ENCODE data around the gene HSD3B1.
"Not testable (repeated sequence)": the region's sequence is repeated elsewhere in the genome, so short reads cannot be mapped to it uniquely, and the experiment has no call there.

The HSD3B1 gene

GRCh38 chr1:119492763-119493162, 14.2 kb upstream of the HSD3B1 start:
- DNase-seq: no peak

DNA sequence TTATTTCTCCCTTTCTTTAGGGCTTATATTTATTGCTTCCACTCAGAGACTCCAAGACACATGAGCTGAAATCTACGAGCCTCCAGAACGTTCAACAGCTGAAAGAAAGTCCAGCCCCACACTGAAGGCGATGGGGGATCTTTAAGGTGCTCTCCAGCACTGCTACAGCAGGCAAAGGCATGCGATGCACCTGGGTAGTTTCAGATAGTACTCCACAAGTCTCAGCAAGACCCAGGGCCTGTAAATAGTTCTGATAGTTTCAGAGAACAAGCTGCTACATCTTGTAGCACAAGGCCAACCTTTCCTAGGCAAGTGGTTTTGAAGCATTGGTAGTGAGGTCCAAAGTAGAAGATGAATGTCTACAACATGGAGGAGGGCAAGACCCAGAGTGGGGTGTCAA, 2.2 kb upstream of the HSD3B1 start:
- DNase-seq: no peak

DNA sequence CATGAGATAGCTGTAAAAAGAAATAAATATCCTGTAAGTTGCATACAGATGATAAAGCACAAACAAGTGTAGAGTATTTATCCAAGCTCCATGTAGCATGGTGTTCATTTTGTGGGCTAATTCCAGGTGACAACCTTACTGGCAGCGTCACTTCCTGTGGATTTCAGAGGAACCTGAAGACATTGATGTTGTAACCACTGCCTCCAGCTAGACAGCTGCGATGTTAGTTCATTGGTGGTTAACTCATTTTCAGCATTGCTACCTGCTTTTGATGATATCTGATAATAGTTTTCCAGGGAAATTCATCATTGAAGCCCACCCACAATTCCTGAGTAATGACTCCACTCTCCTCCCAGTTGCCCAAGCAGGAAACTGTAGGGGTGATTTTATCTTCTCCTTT, 3.0 kb downstream of the HSD3B1 start:
- no peak for DNase-seq

DNA sequence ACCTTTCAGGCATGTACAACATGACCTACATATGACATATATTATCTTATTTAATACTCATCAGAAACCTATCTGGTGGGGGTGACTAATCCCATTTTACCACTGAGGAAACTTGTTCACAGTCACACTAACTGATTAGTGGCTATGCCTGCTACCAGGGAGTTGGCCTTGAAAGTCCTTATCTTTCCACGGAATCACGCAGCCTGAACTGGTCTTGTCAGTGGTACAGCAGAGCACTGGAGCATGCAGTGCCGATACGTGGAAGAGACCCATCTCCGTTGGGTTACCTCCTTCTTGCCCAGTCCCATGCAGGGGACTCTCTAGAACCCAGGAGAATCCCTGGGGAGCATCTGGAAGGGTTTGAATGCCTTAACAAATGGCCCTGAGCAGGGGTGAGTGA, 8.2 kb downstream of the HSD3B1 start:
- DNase-seq: no peak

GRCh38 chr1:119516247-119516646, 9.2 kb downstream of the HSD3B1 start:
- DNase-seq: no peak

DNA sequence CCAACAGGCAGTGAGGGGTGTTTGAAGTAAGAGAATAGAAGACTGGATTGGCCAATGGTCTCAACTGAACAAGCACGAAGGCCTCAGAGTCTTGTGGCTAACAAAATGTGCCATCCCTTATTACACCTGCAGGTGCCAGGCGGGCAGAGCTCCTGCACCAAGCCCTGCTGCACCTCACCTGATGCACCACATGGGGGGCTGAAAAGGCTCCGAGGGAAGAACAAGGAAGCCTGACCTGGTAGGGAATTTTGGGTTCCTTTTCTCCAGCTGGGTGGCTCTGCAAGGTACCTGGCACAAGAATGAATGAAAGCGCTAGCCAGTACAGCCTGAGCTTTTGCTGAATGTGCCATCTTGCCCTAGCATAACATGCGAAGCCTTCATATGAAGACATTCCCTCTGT, 9.7 kb downstream of the HSD3B1 start:
- no peak for DNase-seq

DNA sequence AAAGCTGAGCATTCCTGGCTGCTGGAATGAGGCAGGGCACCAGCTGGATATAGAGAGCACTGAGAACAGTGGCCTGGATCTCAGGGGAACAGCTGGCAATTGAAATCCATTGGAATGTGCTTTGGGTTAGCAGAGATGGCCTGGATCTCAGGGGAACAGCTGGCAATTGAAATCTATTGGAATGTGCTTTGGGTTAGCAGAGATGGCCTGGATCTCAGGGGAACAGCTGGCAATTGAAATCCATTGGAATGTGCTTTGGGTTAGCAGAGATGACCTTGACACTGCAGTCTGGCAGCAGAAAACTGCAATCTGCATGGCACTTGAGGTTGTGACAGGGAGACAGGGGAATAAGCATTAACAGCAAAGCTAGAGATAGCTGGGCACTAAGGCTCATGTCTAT, 10.7 kb downstream of the HSD3B1 start:
- DNase-seq: not testable (repeated sequence)

DNA sequence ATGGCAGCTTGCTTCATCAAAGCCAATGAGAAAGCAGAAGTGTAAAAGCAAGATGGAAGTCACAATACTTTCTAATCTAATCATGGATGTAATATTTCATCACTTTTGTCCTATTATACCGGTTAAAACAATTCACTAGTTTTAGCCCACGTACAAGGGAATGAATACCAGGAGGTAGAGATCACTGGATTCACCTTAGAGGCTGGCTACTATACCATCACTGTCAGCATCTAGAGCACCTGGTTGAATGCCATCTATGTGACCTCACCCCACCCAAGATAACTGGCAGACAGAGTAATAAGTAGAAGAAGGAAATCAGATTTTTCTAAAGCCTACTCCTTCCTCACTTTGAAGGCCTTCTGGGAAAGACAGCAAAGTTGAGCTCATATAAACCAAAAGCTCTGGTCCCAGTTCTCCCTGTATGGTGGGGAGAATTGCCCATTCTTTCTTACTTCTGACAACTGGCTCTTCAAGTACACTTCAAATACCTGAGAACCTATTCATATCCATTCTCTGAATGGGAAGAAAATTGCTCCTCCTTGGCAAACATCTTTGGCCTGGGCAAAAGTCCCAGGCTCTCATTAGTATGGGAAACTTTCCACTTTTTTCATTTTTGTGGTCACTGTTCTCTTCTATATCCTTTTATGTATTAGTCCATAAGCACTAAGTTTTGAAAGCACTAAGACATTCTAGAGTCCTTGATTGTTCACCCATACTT, 24.8 kb downstream of the HSD3B1 start:
- DNase-seq: no peak

- no peak for DNase-seq
Observed at GRCh38 chr1:119532324-119532910, 25.4 kb downstream of the HSD3B1 start.

- DNase-seq: no peak
Observed at GRCh38 chr1:119535381-119535780, 28.4 kb downstream of the HSD3B1 start.

DNA sequence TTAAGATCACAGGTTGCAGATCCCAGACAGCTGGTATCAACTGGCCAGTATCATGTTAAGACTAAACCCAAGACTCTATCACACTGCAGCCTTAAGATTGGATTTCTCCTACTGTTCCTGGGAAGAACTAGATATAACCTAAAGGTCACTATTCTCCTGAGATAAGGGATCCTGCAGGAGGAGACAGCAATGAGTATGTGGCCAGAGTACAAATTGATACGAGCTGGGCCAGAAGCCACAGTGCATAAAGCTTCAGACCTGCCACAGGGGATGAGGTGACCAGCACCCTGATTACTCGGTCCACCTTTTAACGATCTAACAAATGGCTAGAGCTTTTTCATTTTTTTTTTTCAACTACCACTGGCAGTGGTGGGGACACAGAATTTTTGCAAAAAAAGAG, 31.0 kb downstream of the HSD3B1 start:
- no peak for DNase-seq

- no peak for DNase-seq
Observed at GRCh38 chr1:119539636-119540035, 32.6 kb downstream of the HSD3B1 start.

- DNase-seq: no peak
Observed at GRCh38 chr1:119541389-119541788, 34.4 kb downstream of the HSD3B1 start.

- DNase-seq: no peak
Observed at GRCh38 chr1:119542492-119542946, 35.5 kb downstream of the HSD3B1 start.

DNA sequence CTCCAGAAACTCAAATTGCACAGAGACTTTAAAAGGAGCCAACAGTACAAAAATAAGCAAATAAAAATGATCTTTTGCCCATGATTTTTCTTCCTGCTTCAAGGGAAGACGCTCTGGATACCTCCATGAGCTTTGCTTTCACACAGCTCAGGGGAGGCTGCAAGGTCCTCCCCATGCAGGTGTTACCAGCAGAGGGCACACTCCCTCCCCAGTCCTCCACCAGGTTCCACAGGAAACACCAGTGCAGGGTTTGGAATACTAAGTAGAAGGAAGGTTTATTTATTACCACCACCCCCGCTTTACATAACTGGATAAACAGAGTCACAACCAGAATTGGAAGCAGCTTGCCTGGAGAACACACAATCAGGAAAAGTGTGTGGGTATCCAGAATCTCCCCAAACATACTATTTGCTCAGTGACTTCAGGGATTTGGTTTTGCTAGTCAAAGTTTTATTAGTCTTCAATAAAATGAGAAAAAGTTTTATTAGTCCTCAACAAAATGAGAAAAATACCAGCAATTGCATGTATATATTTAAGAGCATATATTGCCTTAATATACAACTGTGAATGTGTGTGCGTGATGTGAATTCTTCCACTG, 37.3 kb downstream of the HSD3B1 start:
- no peak for DNase-seq

DNA sequence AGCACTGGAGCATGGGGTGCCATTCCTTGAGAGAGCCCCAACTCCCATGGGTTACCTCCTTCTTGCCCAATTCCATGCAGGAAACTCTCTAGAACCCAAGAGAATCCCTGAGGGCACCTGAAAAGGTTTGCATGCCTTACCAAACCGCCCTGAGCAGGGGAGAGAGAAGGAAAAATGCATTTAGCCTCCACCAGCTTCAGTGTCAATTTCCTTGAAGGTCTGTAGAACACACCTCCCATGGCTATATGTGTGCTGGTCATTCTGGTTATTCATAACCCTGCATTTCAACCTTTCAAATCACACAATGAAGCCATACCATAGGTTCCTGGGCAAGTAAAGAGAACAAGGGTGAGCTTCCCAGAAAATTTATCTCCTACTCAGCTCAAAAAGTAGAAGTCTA, 39.6 kb downstream of the HSD3B1 start:
- DNase-seq: no peak

DNA sequence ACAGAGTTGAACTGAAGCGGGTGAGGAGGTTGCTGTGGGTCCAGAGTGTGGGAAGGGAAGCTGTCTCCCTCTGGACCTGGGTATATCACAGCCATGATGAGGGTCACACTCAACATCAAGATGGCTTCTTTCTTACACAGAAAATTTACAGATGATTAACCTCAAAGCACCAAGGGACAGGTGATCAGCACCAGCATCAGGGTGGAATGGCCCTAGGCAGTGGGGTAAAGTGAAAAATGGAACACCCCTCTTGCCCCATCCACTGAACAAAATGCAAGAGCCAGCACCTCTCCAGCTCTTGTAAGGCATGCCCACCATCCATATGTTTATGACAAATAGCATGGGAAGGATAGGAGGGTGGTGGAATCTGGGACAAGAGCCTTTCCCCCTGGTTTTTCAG, 40.3 kb downstream of the HSD3B1 start:
- DNase-seq: no peak

DNA sequence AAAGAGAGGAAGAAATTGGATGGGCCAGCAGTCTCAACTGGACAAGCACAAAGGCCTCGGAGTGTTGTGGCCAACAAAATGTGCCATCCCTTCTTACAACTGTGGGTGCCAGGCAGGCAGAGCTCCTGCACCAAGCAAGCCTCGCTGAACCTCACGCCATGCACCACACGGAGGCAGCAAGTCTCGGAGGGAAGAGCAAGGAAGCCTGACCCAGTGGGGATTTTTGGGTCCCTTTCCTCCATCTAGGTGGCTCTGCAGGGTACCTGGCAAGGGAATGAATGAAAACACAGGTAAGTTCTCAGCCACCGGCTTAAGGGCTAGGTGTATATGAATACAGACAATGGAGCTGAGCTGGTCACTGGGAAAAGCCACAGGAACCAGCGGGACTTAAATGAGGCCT, 40.8 kb downstream of the HSD3B1 start:
- DNase-seq: no peak

DNA sequence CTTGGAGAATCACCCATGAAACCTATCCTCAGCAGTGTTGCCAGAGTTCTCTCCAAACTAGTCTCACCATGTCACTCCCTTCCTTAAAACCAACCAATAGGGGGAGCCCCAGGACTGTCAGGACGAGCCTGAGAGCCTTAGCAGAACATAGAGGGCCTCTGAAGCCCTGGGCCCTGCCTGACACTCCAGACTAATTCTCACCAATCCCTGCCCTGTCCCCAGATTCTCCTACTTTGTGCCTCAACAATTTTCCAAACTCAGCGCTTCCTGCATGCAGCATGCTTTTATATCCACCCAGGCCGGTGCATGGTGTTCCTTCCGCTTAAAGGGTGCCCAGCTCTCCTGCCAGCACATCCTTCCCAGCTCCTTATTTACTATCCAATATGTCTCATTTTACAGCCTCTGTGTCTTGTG, 42.7 kb downstream of the HSD3B1 start:
- no peak for DNase-seq

GRCh38 chr1:119550381-119550780, 43.4 kb downstream of the HSD3B1 start:
- no peak for DNase-seq

DNA sequence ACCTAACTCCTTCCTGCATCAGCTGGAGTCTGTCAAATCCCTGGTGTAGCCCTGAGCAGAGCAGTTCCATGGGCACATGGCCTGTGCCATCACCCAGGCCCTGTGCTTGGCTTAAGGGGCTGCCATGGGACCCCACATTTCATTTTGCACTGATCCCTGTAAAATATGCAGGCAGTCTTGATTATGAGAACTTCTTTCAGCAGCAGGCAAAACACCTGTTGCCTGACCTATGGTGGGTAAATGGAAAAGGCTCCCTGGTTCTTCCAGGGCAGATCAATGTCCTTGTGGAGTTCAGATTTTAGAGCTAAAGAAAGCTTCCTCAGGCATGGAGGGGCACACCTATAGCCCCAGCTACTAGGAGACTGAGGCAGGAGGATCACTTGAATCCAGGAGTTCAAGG, 44.2 kb downstream of the HSD3B1 start:
- no peak for DNase-seq

DNA sequence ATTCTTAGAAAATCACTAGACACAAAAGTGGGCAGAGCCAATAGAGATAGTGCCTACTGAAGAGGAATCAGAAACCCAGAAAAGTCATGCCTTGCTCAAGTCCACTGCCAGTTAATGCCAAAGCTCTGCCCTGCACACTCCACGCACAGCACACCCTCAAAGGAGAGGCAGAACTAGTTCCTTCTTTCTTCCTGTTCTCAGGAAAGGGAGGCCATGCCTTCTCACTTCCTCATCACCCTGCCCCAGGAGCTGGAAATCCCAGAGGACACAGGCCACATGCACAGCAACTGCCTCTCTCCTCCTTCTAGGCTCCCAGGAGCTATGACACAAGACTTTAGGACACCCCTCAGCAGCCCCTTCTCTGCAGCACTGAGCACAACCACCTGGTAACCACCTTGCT, 45.6 kb downstream of the HSD3B1 start:
- not testable (repeated sequence) for DNase-seq

GRCh38 chr1:119553302-119554071, 46.5 kb downstream of the HSD3B1 start:
- not testable (repeated sequence) for DNase-seq

DNA sequence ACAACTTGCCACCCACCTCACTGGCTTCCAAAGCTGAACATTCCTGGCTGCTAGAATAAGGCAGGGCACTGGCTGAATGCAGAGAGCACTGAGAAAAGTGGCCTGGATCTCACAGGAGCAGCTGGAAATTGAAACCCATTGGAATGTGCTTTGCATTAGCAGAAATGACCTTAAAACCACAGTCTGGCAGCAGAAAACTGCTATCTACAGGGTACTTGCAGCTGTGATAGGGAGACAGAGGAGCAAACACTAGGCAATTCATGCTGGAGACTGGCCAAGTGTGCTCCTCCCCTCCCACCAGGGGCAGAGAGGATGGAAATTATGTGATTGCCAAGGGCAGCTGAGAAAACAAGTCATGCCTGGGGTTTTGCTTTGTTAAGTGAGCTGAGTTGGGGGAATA, 47.2 kb downstream of the HSD3B1 start:
- DNase-seq: no peak
